Dermis microvascular lymphatic vessel endothelial cell (primary cell): ENCODE results near the gene SRP54. TPM values are rescaled to one million over a fixed set of nuclear protein-coding genes. Genes with fewer than 3 reads are reported as not detected.
"Not testable (repeated sequence)": the region's sequence is repeated elsewhere in the genome, so short reads cannot be mapped to it uniquely, and the experiment has no call there.

Experiments used
- DNase-seq, 2 donors: peaks; one replicate each; pipeline versions ENCODE4 v3.0.0 to v3.0.0-alpha.2; 2010; ENCODE audit warnings: low read depth in 2 of 2
- total RNA-seq: library from RNA; depleted of rRNA; stranded (reverse); fragments of >200 nt; gene quantifications from 2 replicates; pipeline ENCODE4 v1.2.1, GENCODE V29; 2014

Gene SRP54
- total RNA-seq, 1 donor from 2014 or later = 55.5 TPM

DNA sequence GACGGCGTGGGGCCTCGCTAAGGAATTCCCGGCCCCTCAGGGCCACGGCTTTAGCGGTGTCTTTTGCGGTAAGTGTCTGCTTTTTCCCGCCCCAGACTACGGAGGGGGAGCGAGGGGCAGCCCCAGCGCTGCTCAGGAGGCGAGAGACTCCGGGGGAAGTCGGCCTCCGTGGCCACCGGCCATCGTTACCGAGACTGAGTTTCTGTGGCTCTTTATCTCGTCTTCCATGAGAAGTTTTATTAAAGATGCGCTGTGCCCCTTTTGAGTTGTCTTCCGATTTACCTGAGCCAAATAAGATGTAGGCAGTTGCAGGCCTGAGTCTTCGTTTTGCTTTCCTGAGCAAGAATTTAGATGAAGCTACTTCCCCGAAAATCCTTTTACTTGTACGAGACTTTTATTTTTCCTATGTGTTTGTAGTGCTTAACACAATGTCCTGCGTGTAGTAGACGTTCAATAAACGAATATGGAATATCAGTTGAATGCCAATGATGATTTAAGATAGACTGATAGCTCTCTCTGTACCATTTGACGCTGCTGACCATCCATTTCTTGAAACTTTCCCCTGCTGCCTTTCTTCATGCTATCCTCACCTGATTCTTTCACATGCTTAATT is 462 bp downstream of the SRP54 start:
- DNase-seq = no peak

DNA sequence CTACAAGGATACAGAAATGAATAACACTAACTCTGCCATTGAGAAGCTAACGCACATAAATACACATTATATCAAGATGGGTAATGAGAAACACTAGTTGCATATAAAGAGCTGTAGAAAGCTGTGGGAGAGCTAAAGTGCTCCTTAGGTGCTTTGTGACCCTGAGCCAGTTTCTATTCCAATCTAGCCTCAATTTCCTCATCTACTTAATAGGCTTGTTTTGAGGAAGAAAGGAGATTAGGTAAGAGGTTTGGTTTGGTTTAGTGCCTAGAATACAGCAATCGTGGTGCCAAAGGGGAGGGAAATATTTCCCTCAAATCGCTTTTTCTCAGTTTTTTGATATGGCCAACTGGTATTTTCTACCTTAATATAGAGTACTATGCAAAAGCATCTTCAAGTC is 994 bp downstream of the SRP54 start:
- no peak for DNase-seq

GRCh38 chr14:34985740-34986139 is 2.9 kb downstream of the SRP54 start:
- DNase-seq = no peak

GRCh38 chr14:34987180-34987579 is 4.4 kb downstream of the SRP54 start:
- no peak for DNase-seq

GRCh38 chr14:34989762-34990161 is 7.0 kb downstream of the SRP54 start:
- DNase-seq = no peak

DNA sequence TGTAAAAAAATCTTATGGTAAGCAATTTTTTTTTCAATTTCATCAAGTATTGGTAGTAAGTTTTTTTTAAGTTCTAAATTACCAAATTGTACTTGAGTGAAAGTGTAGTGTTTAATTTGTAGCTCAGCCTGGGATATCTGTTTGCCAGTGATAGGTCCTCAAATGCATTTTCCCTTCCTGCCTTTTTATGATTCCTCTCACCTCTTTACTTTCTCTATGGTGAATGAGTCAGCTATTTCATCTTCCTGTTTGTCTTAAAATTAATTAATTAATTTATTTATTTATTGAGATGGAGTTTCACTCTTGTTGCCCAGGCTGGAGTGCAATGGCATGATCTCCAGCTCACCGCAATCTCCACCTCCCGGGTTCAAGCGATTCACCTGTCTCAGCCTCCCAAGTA is 10.6 kb downstream of the SRP54 start:
- DNase-seq = no peak

- DNase-seq = no peak
These were observed 11.9 kb downstream of the SRP54 start for GRCh38 chr14:34994668-34995067.

DNA sequence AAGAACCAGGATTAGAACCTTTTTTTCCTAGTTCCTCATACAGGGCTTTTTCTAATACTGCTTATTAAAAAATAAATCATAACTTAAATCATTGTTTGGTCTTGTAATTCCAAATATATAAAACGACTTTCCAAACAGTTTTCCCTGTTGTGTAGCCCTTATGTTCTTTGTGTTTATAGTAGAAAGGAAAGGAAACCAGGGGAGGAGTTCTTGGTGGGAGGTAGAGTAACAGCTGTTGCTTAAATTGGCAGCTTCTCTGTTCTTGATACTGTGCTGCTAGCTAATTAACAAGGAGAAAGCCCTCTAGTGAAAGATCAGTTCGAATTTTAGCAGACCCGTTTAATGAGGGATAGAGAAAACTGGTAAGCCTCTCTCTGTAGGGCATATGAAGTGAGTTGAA is 15.0 kb downstream of the SRP54 start:
- peak in 1 of 2 donors; percentile 39 for DNase-seq

DNA sequence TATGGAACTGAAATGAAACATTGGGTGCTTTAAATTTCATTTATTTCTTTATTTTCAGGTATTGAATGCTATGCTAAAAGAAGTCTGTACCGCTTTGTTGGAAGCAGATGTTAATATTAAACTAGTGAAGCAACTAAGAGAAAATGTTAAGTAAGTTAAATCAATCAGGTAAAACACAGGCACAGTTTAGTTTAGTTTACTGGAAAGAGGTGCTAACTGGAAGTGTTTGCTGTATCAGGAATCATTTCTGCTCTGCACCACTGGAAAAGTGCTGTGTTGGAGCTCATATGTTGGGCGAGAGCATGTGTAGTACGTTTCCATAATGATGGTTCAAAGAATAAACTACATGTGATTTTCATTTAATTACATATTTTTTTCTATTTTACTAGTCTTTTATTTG is 16.7 kb downstream of the SRP54 start:
- no peak for DNase-seq

- DNase-seq = no peak
These were observed 18.8 kb downstream of the SRP54 start for GRCh38 chr14:35001621-35002020.

GRCh38 chr14:35004839-35005238 is 22.0 kb downstream of the SRP54 start:
- DNase-seq = no peak

GRCh38 chr14:35016568-35016967 is 33.8 kb downstream of the SRP54 start:
- DNase-seq = no peak

DNA sequence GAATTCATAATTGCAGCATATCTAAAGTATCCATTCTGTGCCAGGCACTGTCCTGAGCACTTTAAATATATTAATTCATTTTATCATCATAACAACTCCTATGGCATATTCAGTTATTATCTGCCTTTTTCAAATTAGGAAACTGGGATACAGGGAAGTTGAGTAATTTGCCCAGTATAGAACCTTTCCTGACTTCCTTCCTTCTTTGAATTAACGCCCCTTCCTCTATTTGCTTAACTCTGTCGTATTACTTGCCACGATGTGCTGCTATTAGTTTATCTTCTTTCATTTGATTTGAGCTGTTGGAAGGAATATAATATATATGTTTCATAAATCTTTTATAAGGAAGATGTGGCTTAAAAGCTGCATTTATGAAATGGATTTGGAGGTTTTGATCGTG is 37.9 kb downstream of the SRP54 start:
- DNase-seq = no peak

DNA sequence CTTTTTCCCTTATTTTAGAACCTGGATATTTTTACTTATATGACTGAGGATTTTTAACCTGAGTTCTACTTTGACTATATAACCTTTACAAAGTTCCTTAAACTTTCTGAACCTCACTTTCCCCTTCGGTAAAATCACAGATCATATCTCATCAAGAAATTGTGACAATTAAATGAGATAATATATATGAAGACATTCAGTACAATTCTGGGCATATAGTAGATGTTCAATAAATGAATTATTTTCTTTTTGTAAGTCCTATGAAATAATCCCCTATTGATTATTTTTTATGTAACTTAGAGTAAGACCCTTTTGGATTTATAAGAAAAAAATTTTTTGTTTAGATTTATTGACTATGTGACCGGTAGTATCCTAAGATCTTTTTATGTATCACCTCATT is 45.6 kb downstream of the SRP54 start:
- no peak for DNase-seq

GRCh38 chr14:35032562-35032961 is 49.8 kb downstream of the SRP54 start:
- DNase-seq = no peak

DNA sequence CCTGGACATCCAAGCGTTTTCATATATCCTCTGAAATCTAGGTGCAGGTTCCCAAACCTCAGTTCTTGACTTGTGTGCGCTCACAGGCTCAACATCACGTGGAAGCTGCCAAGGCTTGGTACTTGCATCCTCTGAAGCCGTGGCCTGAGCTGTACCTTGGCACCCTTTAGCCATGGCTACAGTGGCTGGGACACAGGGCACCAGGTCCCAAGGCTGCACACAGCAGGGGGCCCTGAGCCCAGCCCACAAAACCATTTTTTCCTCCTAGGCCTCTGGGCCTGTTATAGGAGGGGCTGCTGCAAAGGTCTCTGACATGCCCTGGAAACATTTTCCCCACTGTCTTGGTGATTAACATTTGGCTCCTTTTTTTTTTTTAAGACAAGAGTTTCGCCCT is 51.6 kb downstream of the SRP54 start:
- DNase-seq = no peak

DNA sequence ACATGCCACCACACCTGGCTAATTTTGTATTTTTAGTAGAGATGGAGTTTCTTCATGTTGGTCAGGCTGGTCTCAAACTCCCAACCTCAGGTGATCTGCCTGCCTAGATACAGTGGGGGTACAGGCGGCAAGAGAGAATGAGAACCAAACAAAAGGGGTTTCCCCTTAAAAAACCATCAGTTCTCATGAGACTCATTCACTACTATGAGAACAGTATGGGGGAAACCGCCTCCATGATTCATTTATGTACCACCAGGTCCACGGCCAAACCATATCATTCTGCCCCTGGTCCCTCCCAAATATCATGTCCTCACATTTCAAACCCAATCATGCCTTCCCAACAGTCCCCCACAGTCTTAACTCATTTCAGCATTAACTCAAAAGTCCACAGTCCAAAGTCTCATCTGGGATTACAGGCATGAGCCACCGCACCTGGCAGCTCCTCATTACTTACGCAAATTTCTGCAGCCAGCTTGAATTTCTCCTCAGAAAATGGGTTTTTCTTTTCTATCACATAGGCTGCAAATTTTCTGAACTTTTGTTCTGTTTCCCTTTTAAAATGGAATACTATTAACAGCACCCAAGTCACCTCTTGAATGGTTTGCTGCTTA is 52.3 kb downstream of the SRP54 start:
- DNase-seq = not testable (repeated sequence)

GRCh38 chr14:35038312-35038711 is 55.5 kb downstream of the SRP54 start:
- DNase-seq = not testable (repeated sequence)

GRCh38 chr14:35042632-35043031 is 59.8 kb downstream of the SRP54 start:
- no peak for DNase-seq

DNA sequence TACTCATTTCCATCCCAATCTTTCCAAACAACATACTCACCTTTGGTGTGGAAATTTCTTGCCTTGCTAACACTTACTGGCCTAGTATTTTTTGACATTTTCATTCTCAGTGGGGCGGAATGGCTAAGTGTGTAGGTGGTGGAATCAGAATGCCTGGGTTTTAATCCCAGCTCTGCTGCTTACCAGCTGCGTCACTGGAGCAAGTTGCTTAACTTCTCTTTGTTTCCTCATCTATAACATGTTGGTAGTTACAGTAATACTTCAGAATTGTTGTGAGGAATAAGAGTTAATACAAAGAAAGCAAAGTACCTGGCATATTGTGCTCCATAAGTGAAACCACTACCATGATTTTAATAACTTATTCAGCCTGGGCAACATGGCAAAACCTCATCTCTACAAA is 60.3 kb downstream of the SRP54 start:
- no peak for DNase-seq

GRCh38 chr14:35044939-35045797 is 62.4 kb downstream of the SRP54 start:
- DNase-seq = no peak

DNA sequence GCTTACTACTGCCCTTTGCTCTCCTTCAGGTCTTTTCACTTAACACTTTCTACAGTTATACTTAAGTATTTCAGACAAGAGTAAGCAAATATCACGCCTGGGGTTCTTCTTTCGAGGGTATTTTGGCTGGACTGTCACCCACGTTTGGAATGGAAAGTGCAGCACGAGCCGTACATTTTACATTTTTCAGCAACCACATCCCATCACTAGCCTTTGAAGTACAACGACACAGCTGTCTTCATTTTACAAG is 62.9 kb downstream of the SRP54 start:
- DNase-seq = no peak
